GM12878 (cell line): ENCODE data around the gene ZBTB24. TPM values are rescaled to one million over a fixed set of nuclear protein-coding genes. Genes with fewer than 3 reads are reported as not detected.

Experiments
- CBFB ChIP-seq: IDR thresholded peaks from 2 replicates; pipeline ENCODE4 v1.6.1; 2016; ENCODE audit warnings: antibody characterized with exemption, low read depth
- CREB1 ChIP-seq: IDR thresholded peaks from 2 replicates; pipeline ENCODE4 v1.6.1; 2012; ENCODE audit warnings: low read depth, mild to moderate bottlenecking, inconsistent platforms
- EED ChIP-seq: sonication (generic); IDR thresholded peaks from 2 replicates; pipeline ENCODE4 v1.6.1; 2016; ENCODE audit warnings: antibody characterized with exemption, low read depth
- HDAC2 ChIP-seq: fragments of 200-600 bp; sonication (generic); IDR thresholded peaks from 2 replicates; pipeline ENCODE4 v1.6.1; 2017
- KAT2A ChIP-seq: conservative IDR thresholded peaks from 2 replicates; pipeline ENCODE4 v1.6.1; 2011; ENCODE audit warnings: low read depth, low read length; ENCODE audit not compliant: control insufficient read depth
- MTA2 ChIP-seq: fragments of 450-650 bp; IDR thresholded peaks from 2 replicates; pipeline ENCODE4 v1.6.1; 2016; ENCODE audit warnings: low read depth, mild to moderate bottlenecking, moderate library complexity
- RAD51 ChIP-seq: fragments of 450-650 bp; IDR thresholded peaks from 2 replicates; pipeline ENCODE4 v1.6.1; 2016; ENCODE audit warnings: moderate library complexity, mild to moderate bottlenecking, inconsistent platforms
- SMARCA5 ChIP-seq: fragments of 450-650 bp; IDR thresholded peaks from 2 replicates; pipeline ENCODE4 v1.6.1; 2017; ENCODE audit warnings: mild to moderate bottlenecking
- STAT1 ChIP-seq: fragments of 450-650 bp; conservative IDR thresholded peaks from 2 replicates; pipeline ENCODE4 v1.6.1; 2014; ENCODE audit warnings: antibody characterized with exemption, mild to moderate bottlenecking
- TCF3 ChIP-seq: IDR thresholded peaks from 2 replicates; pipeline ENCODE4 v1.6.1; 2012; ENCODE audit warnings: low read depth, mild to moderate bottlenecking, low read length, borderline replicate concordance; ENCODE audit not compliant: insufficient read depth
- ZZZ3 ChIP-seq: IDR thresholded peaks from 2 replicates; pipeline ENCODE4 v1.6.1; 2011; ENCODE audit warnings: low read depth; ENCODE audit not compliant: control insufficient read depth, insufficient read length
- polyA plus RNA-seq, 11 experiments: library from polyadenylated mRNA; depleted of rRNA in 4 of 11; unstranded in 6 of 11; stranded (reverse) in 5 of 11; fragments of >200 nt; fragmentation: Nextera tagmentation in 4 of 11; fragmentation: Illumina TruSeq in 1 of 11; extraction: Ambion mirVana in 4 of 11; extraction: Trizol in 1 of 11; gene quantifications; 1 replicate in 1 of 11; 2 replicates in 10 of 11; pipeline versions ENCODE4 v1.2.1 to v1.2.3, GENCODE V29; 2011 to 2016; ENCODE audit warnings: inconsistent platforms in 2 of 11, missing spikeins in 2 of 11, low read depth in 1 of 11
- total RNA-seq, 4 experiments: library from RNA; depleted of rRNA in 3 of 4; stranded (reverse); fragments of >200 nt in 3 of 4; fragmentation: Illumina TruSeq in 1 of 4; extraction: Trizol in 1 of 4; gene quantifications; 2 replicates each; pipeline versions ENCODE4 v1.2.1 to v1.2.3, GENCODE V29; 2013 to 2021
- TF ChIP-seq, protein P1 (sequence below): IDR thresholded peaks from 2 replicates; pipeline ENCODE4 v1.6.1; 2012; ENCODE audit warnings: improper control_type of control experiment, low read depth, low read length; ENCODE audit not compliant: insufficient replicate concordance
- TF ChIP-seq, protein P2 (sequence below): fragments of 450-650 bp; IDR thresholded peaks from 2 replicates; pipeline ENCODE4 v1.6.1; 2017; ENCODE audit warnings: mild to moderate bottlenecking, moderate library complexity
- TF ChIP-seq, protein P3 (sequence below): IDR thresholded peaks from 2 replicates; pipeline ENCODE4 v1.6.1; 2011; ENCODE audit warnings: mild to moderate bottlenecking, low read depth, low read length, moderate library complexity; ENCODE audit not compliant: insufficient replicate concordance
- TF ChIP-seq, protein P4 (sequence below): IDR thresholded peaks from 2 replicates; pipeline ENCODE4 v1.6.1; 2012; ENCODE audit warnings: low read depth, low read length, improper control_type of control experiment
- TF ChIP-seq, protein P5 (sequence below): fragments of 450-650 bp; conservative IDR thresholded peaks from 2 replicates; pipeline ENCODE4 v1.6.1; 2017; ENCODE audit warnings: mild to moderate bottlenecking, moderate library complexity

ZBTB24 gene
- total and polyA plus RNA-seq, 10 of the 15 experiments (the other 5 are each of a cell fraction or from before 2014, with no cell fraction given) = 2.9 to 17.7 (median 8.5) TPM

DNA sequence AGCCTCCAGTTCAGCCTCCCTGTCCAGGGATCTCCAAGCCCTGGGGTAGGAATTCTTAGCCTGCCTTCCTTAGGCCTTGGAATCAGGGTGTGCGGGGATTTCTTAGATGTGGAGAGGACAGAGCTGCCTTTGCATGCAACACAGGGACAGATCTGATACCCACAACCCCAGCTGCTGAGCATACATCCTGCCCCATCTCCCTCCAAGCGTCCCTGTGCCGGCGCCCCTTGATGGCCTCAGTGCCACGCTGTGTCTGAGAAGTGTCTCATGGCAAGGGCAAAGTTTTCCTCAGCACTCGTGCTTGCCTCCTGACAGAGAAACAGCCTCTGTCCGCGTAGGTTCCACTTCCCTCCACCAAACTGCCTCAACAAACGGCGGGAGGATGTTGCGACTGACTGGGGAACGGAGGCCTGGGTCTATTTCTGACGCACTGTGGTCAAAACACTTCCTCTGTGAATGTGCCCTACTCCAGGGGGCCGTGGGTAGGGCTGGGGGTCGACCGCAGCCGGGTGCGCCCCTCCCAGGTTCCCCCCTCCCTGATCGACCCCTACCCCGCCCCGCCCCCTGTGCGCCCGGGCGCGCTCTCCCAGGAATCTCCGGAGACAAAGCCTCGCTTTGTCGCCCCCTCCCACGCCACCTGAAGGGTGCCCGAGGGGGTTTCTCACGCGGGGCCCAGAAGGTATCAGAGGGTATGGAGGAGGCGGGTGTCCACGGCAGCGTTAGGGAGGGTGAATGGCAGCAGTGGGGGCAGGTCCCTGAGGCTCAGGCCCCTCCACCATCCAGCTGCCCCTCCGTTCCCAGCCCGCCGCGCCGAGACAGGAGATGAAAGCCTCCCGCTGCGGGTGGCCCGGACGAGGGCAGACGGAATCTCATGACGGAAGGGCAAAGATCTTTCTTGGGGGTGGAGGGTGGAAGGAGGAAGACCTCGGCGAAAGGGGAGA lies 28.3 kb downstream of the ZBTB24 start (continued):
- TF ChIP-seq, protein P1, sequence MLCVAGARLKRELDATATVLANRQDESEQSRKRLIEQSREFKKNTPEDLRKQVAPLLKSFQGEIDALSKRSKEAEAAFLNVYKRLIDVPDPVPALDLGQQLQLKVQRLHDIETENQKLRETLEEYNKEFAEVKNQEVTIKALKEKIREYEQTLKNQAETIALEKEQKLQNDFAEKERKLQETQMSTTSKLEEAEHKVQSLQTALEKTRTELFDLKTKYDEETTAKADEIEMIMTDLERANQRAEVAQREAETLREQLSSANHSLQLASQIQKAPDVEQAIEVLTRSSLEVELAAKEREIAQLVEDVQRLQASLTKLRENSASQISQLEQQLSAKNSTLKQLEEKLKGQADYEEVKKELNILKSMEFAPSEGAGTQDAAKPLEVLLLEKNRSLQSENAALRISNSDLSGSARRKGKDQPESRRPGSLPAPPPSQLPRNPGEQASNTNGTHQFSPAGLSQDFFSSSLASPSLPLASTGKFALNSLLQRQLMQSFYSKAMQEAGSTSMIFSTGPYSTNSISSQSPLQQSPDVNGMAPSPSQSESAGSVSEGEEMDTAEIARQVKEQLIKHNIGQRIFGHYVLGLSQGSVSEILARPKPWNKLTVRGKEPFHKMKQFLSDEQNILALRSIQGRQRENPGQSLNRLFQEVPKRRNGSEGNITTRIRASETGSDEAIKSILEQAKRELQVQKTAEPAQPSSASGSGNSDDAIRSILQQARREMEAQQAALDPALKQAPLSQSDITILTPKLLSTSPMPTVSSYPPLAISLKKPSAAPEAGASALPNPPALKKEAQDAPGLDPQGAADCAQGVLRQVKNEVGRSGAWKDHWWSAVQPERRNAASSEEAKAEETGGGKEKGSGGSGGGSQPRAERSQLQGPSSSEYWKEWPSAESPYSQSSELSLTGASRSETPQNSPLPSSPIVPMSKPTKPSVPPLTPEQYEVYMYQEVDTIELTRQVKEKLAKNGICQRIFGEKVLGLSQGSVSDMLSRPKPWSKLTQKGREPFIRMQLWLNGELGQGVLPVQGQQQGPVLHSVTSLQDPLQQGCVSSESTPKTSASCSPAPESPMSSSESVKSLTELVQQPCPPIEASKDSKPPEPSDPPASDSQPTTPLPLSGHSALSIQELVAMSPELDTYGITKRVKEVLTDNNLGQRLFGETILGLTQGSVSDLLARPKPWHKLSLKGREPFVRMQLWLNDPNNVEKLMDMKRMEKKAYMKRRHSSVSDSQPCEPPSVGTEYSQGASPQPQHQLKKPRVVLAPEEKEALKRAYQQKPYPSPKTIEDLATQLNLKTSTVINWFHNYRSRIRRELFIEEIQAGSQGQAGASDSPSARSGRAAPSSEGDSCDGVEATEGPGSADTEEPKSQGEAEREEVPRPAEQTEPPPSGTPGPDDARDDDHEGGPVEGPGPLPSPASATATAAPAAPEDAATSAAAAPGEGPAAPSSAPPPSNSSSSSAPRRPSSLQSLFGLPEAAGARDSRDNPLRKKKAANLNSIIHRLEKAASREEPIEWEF = no peak
- no peak for TF ChIP-seq ZZZ3
- TF ChIP-seq RAD51 = no peak
- TF ChIP-seq, protein P2, sequence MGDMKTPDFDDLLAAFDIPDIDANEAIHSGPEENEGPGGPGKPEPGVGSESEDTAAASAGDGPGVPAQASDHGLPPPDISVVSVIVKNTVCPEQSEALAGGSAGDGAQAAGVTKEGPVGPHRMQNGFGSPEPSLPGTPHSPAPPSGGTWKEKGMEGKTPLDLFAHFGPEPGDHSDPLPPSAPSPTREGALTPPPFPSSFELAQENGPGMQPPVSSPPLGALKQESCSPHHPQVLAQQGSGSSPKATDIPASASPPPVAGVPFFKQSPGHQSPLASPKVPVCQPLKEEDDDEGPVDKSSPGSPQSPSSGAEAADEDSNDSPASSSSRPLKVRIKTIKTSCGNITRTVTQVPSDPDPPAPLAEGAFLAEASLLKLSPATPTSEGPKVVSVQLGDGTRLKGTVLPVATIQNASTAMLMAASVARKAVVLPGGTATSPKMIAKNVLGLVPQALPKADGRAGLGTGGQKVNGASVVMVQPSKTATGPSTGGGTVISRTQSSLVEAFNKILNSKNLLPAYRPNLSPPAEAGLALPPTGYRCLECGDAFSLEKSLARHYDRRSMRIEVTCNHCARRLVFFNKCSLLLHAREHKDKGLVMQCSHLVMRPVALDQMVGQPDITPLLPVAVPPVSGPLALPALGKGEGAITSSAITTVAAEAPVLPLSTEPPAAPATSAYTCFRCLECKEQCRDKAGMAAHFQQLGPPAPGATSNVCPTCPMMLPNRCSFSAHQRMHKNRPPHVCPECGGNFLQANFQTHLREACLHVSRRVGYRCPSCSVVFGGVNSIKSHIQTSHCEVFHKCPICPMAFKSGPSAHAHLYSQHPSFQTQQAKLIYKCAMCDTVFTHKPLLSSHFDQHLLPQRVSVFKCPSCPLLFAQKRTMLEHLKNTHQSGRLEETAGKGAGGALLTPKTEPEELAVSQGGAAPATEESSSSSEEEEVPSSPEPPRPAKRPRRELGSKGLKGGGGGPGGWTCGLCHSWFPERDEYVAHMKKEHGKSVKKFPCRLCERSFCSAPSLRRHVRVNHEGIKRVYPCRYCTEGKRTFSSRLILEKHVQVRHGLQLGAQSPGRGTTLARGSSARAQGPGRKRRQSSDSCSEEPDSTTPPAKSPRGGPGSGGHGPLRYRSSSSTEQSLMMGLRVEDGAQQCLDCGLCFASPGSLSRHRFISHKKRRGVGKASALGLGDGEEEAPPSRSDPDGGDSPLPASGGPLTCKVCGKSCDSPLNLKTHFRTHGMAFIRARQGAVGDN = peak; percentile 75
- no peak; the same call in 1 of the 2 replicates for TF ChIP-seq CBFB
- TF ChIP-seq HDAC2 = no peak
- no peak for TF ChIP-seq STAT1
- TF ChIP-seq EED = peak; percentile 84
- peak; percentile 46; the same call in 1 of the 2 replicates for TF ChIP-seq MTA2
- peak; percentile 54; the same call in 1 of the 2 replicates for TF ChIP-seq SMARCA5
- TF ChIP-seq KAT2A = no peak
- peak; percentile 63 for TF ChIP-seq CREB1
- TF ChIP-seq, protein P3, sequence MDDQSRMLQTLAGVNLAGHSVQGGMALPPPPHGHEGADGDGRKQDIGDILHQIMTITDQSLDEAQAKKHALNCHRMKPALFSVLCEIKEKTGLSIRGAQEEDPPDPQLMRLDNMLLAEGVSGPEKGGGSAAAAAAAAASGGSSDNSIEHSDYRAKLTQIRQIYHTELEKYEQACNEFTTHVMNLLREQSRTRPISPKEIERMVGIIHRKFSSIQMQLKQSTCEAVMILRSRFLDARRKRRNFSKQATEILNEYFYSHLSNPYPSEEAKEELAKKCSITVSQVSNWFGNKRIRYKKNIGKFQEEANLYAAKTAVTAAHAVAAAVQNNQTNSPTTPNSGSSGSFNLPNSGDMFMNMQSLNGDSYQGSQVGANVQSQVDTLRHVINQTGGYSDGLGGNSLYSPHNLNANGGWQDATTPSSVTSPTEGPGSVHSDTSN = no peak
- TF ChIP-seq, protein P4, sequence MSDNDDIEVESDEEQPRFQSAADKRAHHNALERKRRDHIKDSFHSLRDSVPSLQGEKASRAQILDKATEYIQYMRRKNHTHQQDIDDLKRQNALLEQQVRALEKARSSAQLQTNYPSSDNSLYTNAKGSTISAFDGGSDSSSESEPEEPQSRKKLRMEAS = peak; percentile 81
- peak; percentile 66; the same call in 1 of the 2 replicates for TF ChIP-seq TCF3
- TF ChIP-seq, protein P5, sequence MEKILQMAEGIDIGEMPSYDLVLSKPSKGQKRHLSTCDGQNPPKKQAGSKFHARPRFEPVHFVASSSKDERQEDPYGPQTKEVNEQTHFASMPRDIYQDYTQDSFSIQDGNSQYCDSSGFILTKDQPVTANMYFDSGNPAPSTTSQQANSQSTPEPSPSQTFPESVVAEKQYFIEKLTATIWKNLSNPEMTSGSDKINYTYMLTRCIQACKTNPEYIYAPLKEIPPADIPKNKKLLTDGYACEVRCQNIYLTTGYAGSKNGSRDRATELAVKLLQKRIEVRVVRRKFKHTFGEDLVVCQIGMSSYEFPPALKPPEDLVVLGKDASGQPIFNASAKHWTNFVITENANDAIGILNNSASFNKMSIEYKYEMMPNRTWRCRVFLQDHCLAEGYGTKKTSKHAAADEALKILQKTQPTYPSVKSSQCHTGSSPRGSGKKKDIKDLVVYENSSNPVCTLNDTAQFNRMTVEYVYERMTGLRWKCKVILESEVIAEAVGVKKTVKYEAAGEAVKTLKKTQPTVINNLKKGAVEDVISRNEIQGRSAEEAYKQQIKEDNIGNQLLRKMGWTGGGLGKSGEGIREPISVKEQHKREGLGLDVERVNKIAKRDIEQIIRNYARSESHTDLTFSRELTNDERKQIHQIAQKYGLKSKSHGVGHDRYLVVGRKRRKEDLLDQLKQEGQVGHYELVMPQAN = 0 out of 2 replicates have a peak, but pooled peaks have one; percentile 22
